Mesodermal cell (in vitro differentiated cells): ENCODE data around the gene GRB2.
"Not testable (repeated sequence)": the region's sequence is repeated elsewhere in the genome, so short reads cannot be mapped to it uniquely, and the experiment has no call there.

Experiments
- H3K27ac ChIP-seq: 2 replicates; pipeline ENCODE4 v1.7.0; 2013; ENCODE audit warnings: mild to moderate bottlenecking, low read depth, low read length, moderate library complexity; ENCODE audit not compliant: severe bottlenecking
- H3K36me3 ChIP-seq: 2 replicates; pipeline ENCODE4 v1.7.1; 2013; ENCODE audit warnings: mild to moderate bottlenecking, low read length, moderate library complexity; ENCODE audit not compliant: control insufficient read depth, insufficient read depth
- H3K4me1 ChIP-seq: one replicate; pipeline ENCODE4 v1.7.1; 2013; ENCODE audit warnings: mild to moderate bottlenecking, low read length; ENCODE audit not compliant: insufficient read depth, control insufficient read depth, poor library complexity, severe bottlenecking
- H3K4me3 ChIP-seq: 2 replicates; pipeline ENCODE4 v1.7.0; 2013; ENCODE audit warnings: low read length, control low read depth, mild to moderate bottlenecking; ENCODE audit not compliant: insufficient read depth, poor library complexity, severe bottlenecking; ENCODE audit errors: extremely low read depth
- H3K9me3 ChIP-seq: 2 replicates; pipeline ENCODE4 v1.7.1; 2013; ENCODE audit warnings: mild to moderate bottlenecking, low read length, moderate library complexity; ENCODE audit not compliant: control insufficient read depth
- WGBS, 2 experiments: methylation state at CpG; one replicate each; pipeline ENCODE4 v1.1.5; 2013; ENCODE audit warnings: missing lambda C conversion rate in 2 of 2; ENCODE audit not compliant: insufficient coverage in 2 of 2; 5-methylcytosine and 5-hydroxymethylcytosine counted together

Gene GRB2

GRCh38 chr17:75439287-75439686, 33.8 kb upstream of the GRB2 start:
- Histone ChIP-seq H3K9me3 (no peaks in the 10 kb centered on the region), H3K27ac (no peak overlapping the region), H3K4me3 (no peak overlapping the region), H3K4me1 (peaks cover 13% of the 10 kb centered on the region), H3K36me3 (no peaks in the 10 kb centered on the region)
- 89 to 100% methylated on average over 1 of the region's 2 CpGs for WGBS, 2 experiments

- H3K9me3 ChIP-seq, H3K27ac ChIP-seq, H3K36me3 ChIP-seq, H3K4me1 ChIP-seq, H3K4me3 ChIP-seq: not testable (repeated sequence)
- 87 to 92% methylated on average over 7 to 8 of the region's 8 CpGs for WGBS, 2 experiments
Measured at GRCh38 chr17:75437404-75437803, 31.9 kb upstream of the GRB2 start.

- peaks cover 11% of the 10 kb centered on the region for H3K4me1 ChIP-seq
- H3K4me3 ChIP-seq, H3K9me3 ChIP-seq, H3K36me3 ChIP-seq, H3K27ac ChIP-seq: not testable (repeated sequence)
- WGBS, 2 experiments: 90 to 96% methylated on average over 3 to 4 of the region's 6 CpGs
Measured at GRCh38 chr17:75434433-75434832, 29.0 kb upstream of the GRB2 start.

GRCh38 chr17:75433218-75433783, 27.8 kb upstream of the GRB2 start:
- no peak overlapping the region for H3K4me3 ChIP-seq
- H3K4me1 ChIP-seq: peaks cover 21% of the 10 kb centered on the region
- H3K27ac ChIP-seq: no peak overlapping the region
- WGBS, 2 experiments: 78 to 84% methylated on average over 4 to 5 of the region's 6 CpGs
- H3K36me3 ChIP-seq: no peaks in the 10 kb centered on the region
- H3K9me3 ChIP-seq: peaks cover 5% of the 10 kb centered on the region

- peak overlapping the region; percentile 93 for H3K27ac ChIP-seq
- H3K36me3 ChIP-seq: no peaks in the 10 kb centered on the region
- peaks cover 5% of the 10 kb centered on the region for H3K9me3 ChIP-seq
- 46 to 47% methylated on average over 5 to 9 of the region's 11 CpGs for WGBS, 2 experiments
- H3K4me1 ChIP-seq: peaks cover 21% of the 10 kb centered on the region
- H3K4me3 ChIP-seq: no peak overlapping the region
Measured at GRCh38 chr17:75430159-75430974, 24.9 kb upstream of the GRB2 start.

- H3K9me3 ChIP-seq: peaks cover 5% of the 10 kb centered on the region
- peaks cover 21% of the 10 kb centered on the region for H3K4me1 ChIP-seq
- H3K36me3 ChIP-seq: no peaks in the 10 kb centered on the region
- H3K27ac ChIP-seq: peak overlapping the region; percentile 63
- no peak overlapping the region for H3K4me3 ChIP-seq
- WGBS, 2 experiments: 92 to 95% methylated on average over 14 of the region's 17 CpGs
Measured at GRCh38 chr17:75428543-75429469, 23.3 kb upstream of the GRB2 start.

GRCh38 chr17:75418531-75418930, 13.1 kb upstream of the GRB2 start:
- no peaks in the 10 kb centered on the region for H3K36me3 ChIP-seq
- no peaks in the 10 kb centered on the region for H3K9me3 ChIP-seq
- H3K27ac ChIP-seq: no peak overlapping the region
- no peak overlapping the region for H3K4me3 ChIP-seq
- 86 to 90% methylated on average over 5 of the region's 5 CpGs for WGBS, 2 experiments
- H3K4me1 ChIP-seq: no peaks in the 10 kb centered on the region

- Histone ChIP-seq H3K4me1 (no peaks in the 10 kb centered on the region), H3K36me3 (no peaks in the 10 kb centered on the region), H3K9me3 (no peaks in the 10 kb centered on the region), H3K4me3 (no peak overlapping the region), H3K27ac (no peak overlapping the region)
- 73 to 82% methylated on average over 8 of the region's 9 CpGs for WGBS, 2 experiments
Measured at GRCh38 chr17:75417054-75417580, 11.6 kb upstream of the GRB2 start.

GRCh38 chr17:75416006-75416405, 10.5 kb upstream of the GRB2 start:
- no peak overlapping the region for H3K27ac ChIP-seq
- WGBS, 2 experiments: 96% methylated on average over 3 to 4 of the region's 9 CpGs
- H3K4me1 ChIP-seq: no peaks in the 10 kb centered on the region
- no peaks in the 10 kb centered on the region for H3K36me3 ChIP-seq
- no peaks in the 10 kb centered on the region for H3K9me3 ChIP-seq
- no peak overlapping the region for H3K4me3 ChIP-seq

GRCh38 chr17:75414488-75414887, 9.0 kb upstream of the GRB2 start:
- H3K27ac ChIP-seq: no peak overlapping the region
- no peak overlapping the region for H3K4me3 ChIP-seq
- no peaks in the 10 kb centered on the region for H3K36me3 ChIP-seq
- no peaks in the 10 kb centered on the region for H3K4me1 ChIP-seq
- H3K9me3 ChIP-seq: no peaks in the 10 kb centered on the region
- 83 to 93% methylated on average over 1 of the region's 1 CpG for WGBS, 2 experiments
